Sigmoid colon (tissue), 4 donors: Measurements from ENCODE around the gene BPIFA1.

Experiments
- EP300 ChIP-seq, 4 donors: sonication (generic); formaldehyde crosslinking; IDR thresholded peaks; one replicate each; pipeline ENCODE4 v1.6.1; 2017; ENCODE audit warnings: antibody characterized with exemption in 4 of 4
- TF ChIP-seq, protein P1 (sequence below), 4 experiments: fragments of 450-650 bp in 3 of 4; fragments of 200-600 bp in 1 of 4; IDR thresholded peaks; one replicate each; pipeline ENCODE4 v1.5.1; 2016 to 2019; ENCODE audit warnings: antibody characterized with exemption in 4 of 4, mild to moderate bottlenecking in 3 of 4, moderate library complexity in 2 of 4

DNA sequence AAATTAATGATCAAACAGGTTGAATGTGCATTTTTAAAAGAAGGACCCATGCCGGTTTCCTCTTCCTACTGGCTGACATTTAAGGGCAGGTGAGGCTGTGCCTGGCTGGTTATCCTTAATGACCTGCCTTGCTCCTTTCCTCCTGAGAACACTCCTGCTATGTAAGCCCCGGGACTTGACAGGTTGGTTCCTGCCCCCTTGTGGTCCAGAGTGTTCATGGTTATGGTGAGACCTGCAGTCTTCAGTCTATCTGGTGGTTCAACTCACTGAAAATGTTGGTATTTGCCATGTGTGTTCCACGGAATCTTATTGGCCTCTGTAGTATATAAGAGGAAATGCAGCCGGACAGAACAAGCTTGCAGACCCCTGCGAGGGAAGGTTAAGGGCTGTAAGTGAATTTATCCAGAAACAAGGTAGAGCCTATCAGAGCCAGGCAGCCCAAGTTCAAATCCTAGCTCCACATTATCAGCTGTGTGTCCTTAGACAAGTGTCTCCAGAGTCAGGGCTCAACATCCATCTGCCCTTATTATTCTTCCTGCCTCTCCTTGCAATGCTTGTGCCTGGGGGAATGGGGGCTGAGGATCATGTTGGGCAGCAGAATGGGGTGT is 23.9 kb upstream of the BPIFA1 start:
- TF ChIP-seq, protein P1, sequence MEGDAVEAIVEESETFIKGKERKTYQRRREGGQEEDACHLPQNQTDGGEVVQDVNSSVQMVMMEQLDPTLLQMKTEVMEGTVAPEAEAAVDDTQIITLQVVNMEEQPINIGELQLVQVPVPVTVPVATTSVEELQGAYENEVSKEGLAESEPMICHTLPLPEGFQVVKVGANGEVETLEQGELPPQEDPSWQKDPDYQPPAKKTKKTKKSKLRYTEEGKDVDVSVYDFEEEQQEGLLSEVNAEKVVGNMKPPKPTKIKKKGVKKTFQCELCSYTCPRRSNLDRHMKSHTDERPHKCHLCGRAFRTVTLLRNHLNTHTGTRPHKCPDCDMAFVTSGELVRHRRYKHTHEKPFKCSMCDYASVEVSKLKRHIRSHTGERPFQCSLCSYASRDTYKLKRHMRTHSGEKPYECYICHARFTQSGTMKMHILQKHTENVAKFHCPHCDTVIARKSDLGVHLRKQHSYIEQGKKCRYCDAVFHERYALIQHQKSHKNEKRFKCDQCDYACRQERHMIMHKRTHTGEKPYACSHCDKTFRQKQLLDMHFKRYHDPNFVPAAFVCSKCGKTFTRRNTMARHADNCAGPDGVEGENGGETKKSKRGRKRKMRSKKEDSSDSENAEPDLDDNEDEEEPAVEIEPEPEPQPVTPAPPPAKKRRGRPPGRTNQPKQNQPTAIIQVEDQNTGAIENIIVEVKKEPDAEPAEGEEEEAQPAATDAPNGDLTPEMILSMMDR (IDR thresholded peaks at IDR 0.05), result no peak
- no peak for TF ChIP-seq EP300 (IDR thresholded peaks at IDR 0.05)
